GM06990 (cell line): Measurements from ENCODE around the gene SMOC1.

Experiments
- DNase-seq: peaks from one replicate; pipeline ENCODE4 v3.0.0-alpha.2; 2011; ENCODE audit not compliant: insufficient read length; ENCODE audit errors: extremely low read depth
- H3K27me3 ChIP-seq: replicated peaks from 2 replicates; pipeline ENCODE4 v1.6.0; 2011; ENCODE audit warnings: low read length; ENCODE audit not compliant: control insufficient read depth, insufficient read depth
- H3K36me3 ChIP-seq: 2 replicates; pipeline ENCODE4 v1.5.1; 2011; ENCODE audit warnings: low read length; ENCODE audit not compliant: control insufficient read depth, insufficient read depth
- H3K4me3 ChIP-seq: replicated peaks from 2 replicates; pipeline ENCODE4 v1.5.1; 2011; ENCODE audit warnings: low read depth, mild to moderate bottlenecking, control low read depth, low read length
- TF ChIP-seq, protein P1 (sequence below): IDR thresholded peaks from 2 replicates; pipeline ENCODE4 v1.5.1; 2011; ENCODE audit warnings: low read length, control low read depth, mild to moderate bottlenecking, inconsistent platforms; ENCODE audit not compliant: insufficient read depth, poor library complexity, severe bottlenecking

SMOC1 gene

DNA sequence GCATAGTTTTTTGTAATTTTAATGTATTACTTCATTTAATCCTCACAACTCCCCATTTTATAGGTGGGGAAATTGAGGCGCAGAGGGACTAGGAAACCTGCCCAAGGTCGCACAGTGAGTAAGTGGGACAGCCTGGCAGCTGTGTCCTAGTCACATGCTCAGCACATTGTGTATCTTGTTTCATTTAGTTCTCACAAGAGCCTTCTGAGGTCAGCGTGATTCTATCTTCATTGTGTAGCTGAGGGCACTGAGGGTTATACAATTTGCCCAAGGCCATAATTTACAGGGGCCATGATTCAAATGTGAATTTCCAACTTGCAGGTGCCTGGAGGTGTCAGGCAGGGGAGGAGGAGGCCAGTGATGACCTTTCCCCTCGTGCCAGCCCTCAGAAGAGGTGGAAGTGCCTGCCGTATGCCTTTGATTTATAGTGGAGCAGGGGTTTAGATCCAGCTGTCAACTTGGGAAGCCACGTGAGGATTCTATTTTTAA, 30.3 kb upstream of the SMOC1 start:
- DNase-seq: no peak

GRCh38 chr14:69850086-69850735, 29.0 kb upstream of the SMOC1 start:
- no peaks in the 10 kb centered on the region; the same call in none of the 2 replicates for H3K27me3 ChIP-seq
- no peaks in the 10 kb centered on the region for H3K36me3 ChIP-seq
- DNase-seq: no peak
- H3K4me3 ChIP-seq: no peak overlapping the region
- TF ChIP-seq, protein P1, sequence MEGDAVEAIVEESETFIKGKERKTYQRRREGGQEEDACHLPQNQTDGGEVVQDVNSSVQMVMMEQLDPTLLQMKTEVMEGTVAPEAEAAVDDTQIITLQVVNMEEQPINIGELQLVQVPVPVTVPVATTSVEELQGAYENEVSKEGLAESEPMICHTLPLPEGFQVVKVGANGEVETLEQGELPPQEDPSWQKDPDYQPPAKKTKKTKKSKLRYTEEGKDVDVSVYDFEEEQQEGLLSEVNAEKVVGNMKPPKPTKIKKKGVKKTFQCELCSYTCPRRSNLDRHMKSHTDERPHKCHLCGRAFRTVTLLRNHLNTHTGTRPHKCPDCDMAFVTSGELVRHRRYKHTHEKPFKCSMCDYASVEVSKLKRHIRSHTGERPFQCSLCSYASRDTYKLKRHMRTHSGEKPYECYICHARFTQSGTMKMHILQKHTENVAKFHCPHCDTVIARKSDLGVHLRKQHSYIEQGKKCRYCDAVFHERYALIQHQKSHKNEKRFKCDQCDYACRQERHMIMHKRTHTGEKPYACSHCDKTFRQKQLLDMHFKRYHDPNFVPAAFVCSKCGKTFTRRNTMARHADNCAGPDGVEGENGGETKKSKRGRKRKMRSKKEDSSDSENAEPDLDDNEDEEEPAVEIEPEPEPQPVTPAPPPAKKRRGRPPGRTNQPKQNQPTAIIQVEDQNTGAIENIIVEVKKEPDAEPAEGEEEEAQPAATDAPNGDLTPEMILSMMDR: no peak

More for the DNA sequence above, 30.3 kb upstream of the SMOC1 start:
- H3K36me3 ChIP-seq: no peaks in the 10 kb centered on the region
- TF ChIP-seq, protein P1: no peak
- no peaks in the 10 kb centered on the region; the same call in 1 of the 2 replicates for H3K27me3 ChIP-seq
- H3K4me3 ChIP-seq: no peak overlapping the region

GRCh38 chr14:69850736-69851112, 28.5 kb upstream of the SMOC1 start:
- Histone ChIP-seq H3K36me3 (no peaks in the 10 kb centered on the region), H3K4me3 (no peak overlapping the region), H3K27me3 (no peaks in the 10 kb centered on the region; the same call in none of the 2 replicates)
- no peak for DNase-seq
- TF ChIP-seq, protein P1: no peak

DNA sequence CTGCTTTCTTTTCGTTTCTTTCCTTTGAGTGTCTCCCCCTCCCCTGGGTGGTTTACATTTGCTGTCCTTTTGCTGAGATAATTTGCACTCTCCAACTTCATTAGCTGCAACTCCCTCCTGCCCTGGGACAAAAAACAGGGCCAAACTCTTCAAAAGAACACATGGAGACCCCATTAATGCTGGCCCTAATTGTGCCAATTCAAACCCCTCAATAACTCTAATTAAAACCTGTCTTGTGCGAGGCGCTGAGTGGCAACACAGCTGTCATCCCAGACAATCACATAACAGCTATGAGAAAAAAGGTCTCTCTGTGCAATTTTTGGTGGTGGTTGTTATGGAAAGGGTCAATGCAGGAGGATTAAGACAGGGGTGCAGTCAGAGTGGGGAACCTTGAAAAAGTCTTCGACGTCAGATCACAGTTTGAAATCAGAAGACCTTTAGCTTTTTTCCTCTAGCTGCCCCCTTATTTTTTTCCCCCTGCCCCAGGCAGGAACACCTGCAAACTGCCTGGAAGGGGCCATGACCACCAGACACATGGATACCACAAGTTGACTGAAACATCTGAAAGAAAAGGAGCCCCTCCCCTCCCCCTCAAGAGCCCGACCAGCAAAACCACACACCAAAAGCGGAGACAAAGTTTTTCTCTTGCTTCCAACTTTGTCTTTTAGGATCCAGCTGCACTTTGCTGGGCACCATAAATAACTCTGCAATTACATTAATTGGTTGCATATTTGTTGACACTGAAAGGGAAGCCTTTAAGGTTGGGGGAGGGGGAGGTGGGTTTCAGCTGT, 26.5 kb upstream of the SMOC1 start:
- no peaks in the 10 kb centered on the region; the same call in 1 of the 2 replicates for H3K27me3 ChIP-seq
- DNase-seq: no peak
- no peak overlapping the region for H3K4me3 ChIP-seq
- TF ChIP-seq, protein P1: no peak
- H3K36me3 ChIP-seq: no peaks in the 10 kb centered on the region

GRCh38 chr14:69853774-69854173, 25.4 kb upstream of the SMOC1 start:
- DNase-seq: no peak
- Histone ChIP-seq H3K36me3 (no peaks in the 10 kb centered on the region), H3K27me3 (no peaks in the 10 kb centered on the region; the same call in 1 of the 2 replicates), H3K4me3 (no peak overlapping the region)
- TF ChIP-seq, protein P1: no peak
